ENCODE results near the gene MTUS2. TPM values are rescaled to one million over a fixed set of nuclear protein-coding genes. Genes with fewer than 3 reads are reported as not detected.
A peak's percentile ranks its signal among the peaks of the same experiment; 100 is the strongest.

MTUS2 gene
- total and polyA plus RNA-seq, 2 of the 8 experiments (the other 6 are each of a cell fraction or from before 2014, with no cell fraction given): 0.18 to 0.80 TPM

DNA sequence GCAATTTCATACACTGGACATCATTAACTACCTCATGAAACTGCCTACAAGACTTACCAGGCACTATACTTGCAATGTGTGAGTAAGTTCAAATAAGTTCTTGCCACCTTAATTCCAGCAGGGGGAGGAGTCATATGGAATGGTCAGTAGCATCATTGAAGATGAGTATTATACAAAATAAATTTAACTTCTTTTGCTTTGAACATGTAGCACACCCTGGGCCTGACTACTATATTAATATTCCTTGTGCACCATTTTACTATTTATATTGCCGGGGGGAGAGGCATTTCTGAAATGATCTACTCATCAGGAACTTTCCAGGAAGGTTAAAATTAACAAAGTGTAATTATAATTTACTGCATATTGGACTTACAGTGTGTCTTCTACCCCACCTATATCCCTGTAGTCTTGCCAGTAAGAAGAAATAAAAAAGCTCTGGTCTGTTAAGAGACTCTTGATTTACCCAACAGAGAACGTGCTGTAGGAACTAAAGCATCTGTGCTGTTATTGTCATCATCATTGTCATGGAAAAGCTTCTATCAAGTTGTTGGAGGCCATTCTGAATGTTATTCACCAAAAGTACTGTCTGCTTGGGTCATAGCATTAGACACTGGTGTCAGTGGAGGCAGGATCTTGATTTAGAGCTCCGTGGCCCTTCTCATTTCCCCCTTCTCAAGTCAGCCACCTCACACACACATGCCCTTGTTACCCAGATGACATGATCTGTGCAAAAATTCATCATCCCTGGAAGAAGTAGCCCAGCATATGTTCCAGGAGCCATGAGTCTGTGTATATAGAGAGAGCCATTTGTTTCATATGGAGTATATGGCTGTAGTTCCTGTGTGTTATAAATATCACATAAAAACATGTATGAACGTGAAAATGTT, 147.1 kb downstream of the MTUS2 start:
- H3K4me2 ChIP-seq (ENCODE audit: insufficient read depth in 1 of 2, low read depth in 2 of 2, low read length in 2 of 2): no peak overlapping the region
- H3K18ac ChIP-seq (ENCODE audit: extremely low read depth, low read length): no peak overlapping the region
- no peaks in the 10 kb centered on the region for H3K23me2 ChIP-seq (ENCODE audit: low read depth, low read length)
- H2AFZ ChIP-seq (ENCODE audit: low read length): peak overlapping the region; percentile 58; the same call in 1 of the 2 replicates
- FAIRE-seq (peak; percentile 62), DNase-seq (ENCODE audit: low read depth in 1 of 2, low spot score in 2 of 2) (no peak)
- H4K8ac ChIP-seq (ENCODE audit: extremely low read depth, insufficient read depth, low read length): no peak overlapping the region
- ChIA-PET POLR2A (ENCODE audit: partially characterized antibody) (no interaction called here), CTCF (ENCODE audit: partially characterized antibody) (interaction anchor here (0.6 to 1.1 kb wide), 4 partner anchors 9 to 261 kb away, joined by 3 to 4 read pairs (median 3); no protein-coding TSS in a partner anchor)
- no peak overlapping the region for H2AK5ac ChIP-seq (ENCODE audit: low read depth, low read length)
- H3K9me3 ChIP-seq (ENCODE audit: insufficient read depth in 2 of 2, low read depth in 1 of 2, low read length in 1 of 2): no peaks in the 10 kb centered on the region; a peak in 1 of 4 replicates
- H4K5ac ChIP-seq (ENCODE audit: insufficient read length, low read depth, low read length): no peak overlapping the region
- 90% methylated on average over 4 of the region's 4 CpGs; no CpG with 5 or more reads in 1 of the 2 experiments for WGBS, 2 experiments (ENCODE audit: extremely low coverage in 1 of 2, insufficient coverage in 1 of 2, insufficient read length in 1 of 2, insufficient replicate concordance in 2 of 2, low coverage in 1 of 2, low lambda C conversion rate in 2 of 2, missing lambda C conversion rate in 1 of 2)
- H3K4me3 ChIP-seq (ENCODE audit: extremely low read depth in 1 of 4, insufficient read depth in 2 of 4, low read depth in 3 of 4, low read length in 4 of 4): no peak overlapping the region
- no peak overlapping the region for H3K27ac ChIP-seq (ENCODE audit: low read depth, low read length)
- H3K9ac ChIP-seq (replicated peaks in 1 of 4; ENCODE audit: extremely low read depth in 1 of 4, low read depth in 3 of 4, low read length in 3 of 4): no peak overlapping the region
- no peaks in the 10 kb centered on the region for H3K4me1 ChIP-seq (replicated peaks in 1 of 4; ENCODE audit: control insufficient read depth in 3 of 4, insufficient read depth in 4 of 4, low read length in 3 of 4)
- no peak overlapping the region for H3K56ac ChIP-seq (replicated peaks; ENCODE audit: insufficient read length, low read depth, low read length)
- H2BK120ac ChIP-seq (replicated peaks; ENCODE audit: low read depth, low read length): no peak overlapping the region
- H3K23ac ChIP-seq (ENCODE audit: insufficient read length): no peak overlapping the region
- H3K27me3 ChIP-seq (replicated peaks in 1 of 4; ENCODE audit: control insufficient read depth in 3 of 4, extremely low read depth in 1 of 4, insufficient read depth in 3 of 4, low read length in 3 of 4): no peaks in the 10 kb centered on the region
- no peaks in the 10 kb centered on the region for H4K20me1 ChIP-seq (replicated peaks in 1 of 2; ENCODE audit: control insufficient read depth in 1 of 2, insufficient read depth in 2 of 2, low read length in 2 of 2)
- H3K36me3 ChIP-seq (ENCODE audit: control insufficient read depth in 2 of 4, insufficient read depth in 4 of 4, low read length in 3 of 4): no peaks in the 10 kb centered on the region
- no peak overlapping the region for H3K4ac ChIP-seq (replicated peaks; ENCODE audit: insufficient read length, low read depth, low read length)
- no peaks in the 10 kb centered on the region for H3K79me1 ChIP-seq (ENCODE audit: low read depth, low read length)
- no peak overlapping the region for H3K14ac ChIP-seq (ENCODE audit: insufficient read length)
- H2BK12ac ChIP-seq (ENCODE audit: low read depth, low read length): no peak overlapping the region
- H2BK20ac ChIP-seq (ENCODE audit: low read length): no peak overlapping the region
- no peak overlapping the region for H2BK15ac ChIP-seq (ENCODE audit: low read length)
- no peak overlapping the region for H2BK5ac ChIP-seq (ENCODE audit: low read depth, low read length)
- no peak overlapping the region for H4K91ac ChIP-seq (replicated peaks; ENCODE audit: insufficient read length, low read length)
- H3K79me2 ChIP-seq (ENCODE audit: control insufficient read depth in 1 of 2, insufficient read depth in 2 of 2, low read length in 2 of 2): no peaks in the 10 kb centered on the region
- no peak for TF ChIP-seq TBP (IDR thresholded peaks at IDR 0.05; ENCODE audit: low read depth, low read length)
- TF ChIP-seq BACH1 (IDR thresholded peaks at IDR 0.05; ENCODE audit: low read length): no peak
- TF ChIP-seq KDM1A (IDR thresholded peaks at IDR 0.05; ENCODE audit: borderline replicate concordance, low read length): no peak
- TF ChIP-seq USF2 (IDR thresholded peaks at IDR 0.05; ENCODE audit: low read length): no peak
- TF ChIP-seq KDM5A (IDR thresholded peaks at IDR 0.05; ENCODE audit: low read length): no peak
- no peak for TF ChIP-seq GTF2F1 (IDR thresholded peaks at IDR 0.05; ENCODE audit: borderline replicate concordance, low read depth, low read length)
- no peak for TF ChIP-seq TCF12 (IDR thresholded peaks at IDR 0.05; ENCODE audit: low read depth, low read length)
- TF ChIP-seq ATF3 (IDR thresholded peaks at IDR 0.05; ENCODE audit: insufficient read depth, low read depth, low read length): no peak
- no peak for TF ChIP-seq PHF8 (conservative IDR thresholded peaks at IDR 0.05; ENCODE audit: low read depth, low read length)
- no peak for TF ChIP-seq EP300 (IDR thresholded peaks at IDR 0.05; ENCODE audit: borderline replicate concordance in 1 of 2, low read depth in 2 of 2, low read length in 2 of 2)
